SHP77 (cell line): ENCODE data around the gene COPS8.

Experiments
- DNase-seq, 2 experiments: peaks; one replicate each; lab custom pipeline; 2025; lab: John Stamatoyannopoulos, UW

COPS8 gene

GRCh38 chr2:237130562-237131421 lies 45.1 kb downstream of the COPS8 start:
- DNase-seq, result no peak

GRCh38 chr2:237131749-237132533 lies 46.3 kb downstream of the COPS8 start:
- DNase-seq, result no peak

DNA sequence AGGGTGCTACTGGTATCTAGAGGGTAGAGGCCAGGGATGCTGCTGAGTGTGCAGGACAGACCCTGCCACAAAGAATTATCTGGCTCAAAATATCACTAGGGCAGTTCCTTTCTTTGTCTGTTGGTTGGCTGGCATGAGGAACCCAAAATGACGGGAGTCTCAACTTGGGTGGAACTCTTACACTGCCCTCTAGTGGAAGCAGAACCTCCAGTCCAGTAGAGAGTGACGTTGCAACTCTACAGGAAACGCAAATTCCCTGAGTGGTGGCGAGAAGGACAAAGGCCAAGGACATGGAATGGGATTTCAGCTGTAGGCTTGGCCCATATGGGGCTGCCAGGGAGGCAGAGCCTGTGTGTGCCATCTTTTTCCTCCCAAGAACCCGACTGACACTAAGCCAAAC lies 47.1 kb downstream of the COPS8 start:
- DNase-seq, result peak in 1 of 2 experiments; percentile 31

GRCh38 chr2:237134321-237135230 lies 48.9 kb downstream of the COPS8 start:
- no peak for DNase-seq

DNA sequence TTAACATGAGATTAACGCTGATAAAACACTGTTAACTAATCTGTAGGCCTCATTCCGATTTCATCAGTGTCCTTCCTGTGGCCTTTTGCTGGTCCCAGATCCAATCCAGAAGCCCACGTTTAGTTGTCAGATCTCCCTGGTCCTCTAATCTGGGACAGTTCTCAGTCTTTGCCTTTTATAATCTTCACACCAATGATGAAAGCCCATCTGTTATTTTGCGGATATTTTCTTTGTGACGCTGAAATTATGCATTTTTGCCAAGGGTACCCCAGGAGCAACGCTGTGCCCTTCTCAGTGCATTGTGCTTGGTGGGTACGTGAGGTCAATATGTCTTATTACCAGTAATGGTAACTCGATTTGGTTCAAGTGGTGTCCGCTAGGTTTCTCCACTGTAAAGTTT lies 51.1 kb downstream of the COPS8 start:
- no peak for DNase-seq

GRCh38 chr2:237137626-237138323 lies 52.1 kb downstream of the COPS8 start:
- DNase-seq, result no peak

DNA sequence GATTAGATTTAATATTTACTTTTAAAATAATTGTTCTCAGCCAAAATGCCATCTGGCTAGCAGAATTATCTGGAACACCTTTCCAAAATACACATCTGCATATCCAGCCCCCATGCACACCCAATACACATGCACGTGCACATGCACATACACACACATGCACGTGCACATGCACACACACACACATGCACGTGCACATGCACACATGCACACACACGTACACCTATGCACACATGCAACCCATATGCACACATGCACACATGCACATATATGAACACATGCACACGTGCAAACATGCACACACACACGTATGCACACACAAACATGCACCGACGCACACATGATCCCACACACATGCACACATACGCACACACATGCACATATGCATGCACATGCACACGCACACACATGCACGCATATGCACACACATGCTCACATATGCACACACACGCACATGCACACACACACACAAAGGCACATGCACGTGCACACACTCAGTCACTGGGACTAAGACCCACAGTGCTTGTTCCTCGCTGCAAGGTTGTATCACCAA lies 53.5 kb downstream of the COPS8 start:
- DNase-seq, result no peak

GRCh38 chr2:237140689-237141285 lies 55.1 kb downstream of the COPS8 start:
- DNase-seq, result no peak

DNA sequence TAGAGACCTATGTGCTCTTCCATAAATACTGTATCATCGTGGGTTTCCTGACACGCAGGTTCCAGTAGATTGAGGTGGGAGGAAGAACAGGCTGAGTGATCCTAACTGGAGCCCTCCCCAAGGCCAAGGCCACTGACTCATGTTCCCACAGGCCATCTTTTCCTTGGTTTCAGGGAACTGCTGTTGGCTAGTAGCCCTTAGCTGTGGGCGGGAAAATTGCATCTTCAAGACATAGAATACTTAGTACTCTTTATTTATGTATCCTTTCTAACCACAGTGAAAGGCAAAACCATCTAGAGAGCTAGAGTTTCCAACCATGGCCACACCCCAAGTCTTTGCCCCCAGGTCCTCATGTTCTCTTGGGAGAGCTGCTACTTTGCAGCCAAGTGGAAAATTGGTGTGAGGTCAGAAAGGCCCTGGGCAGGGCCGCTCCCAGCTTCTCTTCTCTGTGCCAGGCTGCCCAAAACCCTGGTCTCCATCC lies 55.9 kb downstream of the COPS8 start:
- DNase-seq, result no peak

- DNase-seq, result no peak
Measured at GRCh38 chr2:237143118-237143517, 57.4 kb downstream of the COPS8 start.

GRCh38 chr2:237143676-237144440 lies 58.2 kb downstream of the COPS8 start:
- DNase-seq, result no peak

- DNase-seq, result no peak
Measured at GRCh38 chr2:237144516-237144915, 58.8 kb downstream of the COPS8 start.

DNA sequence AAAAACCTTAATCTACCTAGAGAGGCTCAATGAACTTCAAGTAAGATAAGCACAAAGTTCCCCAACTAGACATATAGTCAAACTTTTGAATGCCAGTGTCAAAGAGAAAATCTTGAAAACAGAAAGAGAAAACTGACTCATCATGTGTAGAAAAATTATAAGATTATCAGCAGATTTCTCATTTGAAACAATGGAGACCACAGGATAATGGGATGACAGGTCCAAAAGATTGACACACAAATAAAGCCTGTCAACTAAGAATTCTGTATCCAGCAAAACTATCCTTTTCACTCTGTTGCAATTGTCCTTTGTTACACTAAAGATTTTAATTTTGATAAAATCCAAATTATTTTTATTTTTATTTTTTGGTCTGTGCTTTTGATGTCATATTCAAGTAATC lies 61.6 kb downstream of the COPS8 start:
- DNase-seq, result no peak

GRCh38 chr2:237148624-237149023 lies 62.9 kb downstream of the COPS8 start:
- no peak for DNase-seq

DNA sequence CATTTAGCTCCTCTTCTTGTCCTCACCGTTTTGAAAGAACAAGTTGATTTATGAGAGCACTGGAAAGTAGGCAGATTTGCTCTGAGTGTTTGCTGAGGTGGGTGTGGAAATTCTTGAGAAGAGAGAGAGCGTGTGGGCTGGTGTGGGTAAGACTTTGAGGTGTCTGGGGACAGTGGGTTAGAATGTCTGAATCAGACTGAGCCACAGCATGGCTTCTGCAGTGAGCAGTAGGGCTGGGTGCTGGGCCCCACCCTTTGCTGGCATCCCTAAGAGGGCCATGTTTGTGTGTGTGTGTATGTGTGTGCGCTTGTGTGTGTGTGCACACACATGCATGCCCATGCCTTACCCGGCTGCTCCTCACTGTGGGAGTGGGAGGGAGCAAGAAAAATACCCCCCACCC lies 63.7 kb downstream of the COPS8 start:
- DNase-seq, result no peak
